HG02884 (cell line): Measurements from ENCODE around the gene YARS1.
A peak's percentile ranks its signal among the peaks of the same experiment; 100 is the strongest.
"Not testable (repeated sequence)": the region's sequence is repeated elsewhere in the genome, so short reads cannot be mapped to it uniquely, and the experiment has no call there.

Source experiments
- ATAC-seq: cut with Tn5 transposase; IDR thresholded peaks from one replicate; pipeline ENCODE4 v1.9.1; 2021; ENCODE audit warnings: mild to moderate bottlenecking, moderate library complexity; ENCODE audit not compliant: unreplicated experiment

The YARS1 gene

DNA sequence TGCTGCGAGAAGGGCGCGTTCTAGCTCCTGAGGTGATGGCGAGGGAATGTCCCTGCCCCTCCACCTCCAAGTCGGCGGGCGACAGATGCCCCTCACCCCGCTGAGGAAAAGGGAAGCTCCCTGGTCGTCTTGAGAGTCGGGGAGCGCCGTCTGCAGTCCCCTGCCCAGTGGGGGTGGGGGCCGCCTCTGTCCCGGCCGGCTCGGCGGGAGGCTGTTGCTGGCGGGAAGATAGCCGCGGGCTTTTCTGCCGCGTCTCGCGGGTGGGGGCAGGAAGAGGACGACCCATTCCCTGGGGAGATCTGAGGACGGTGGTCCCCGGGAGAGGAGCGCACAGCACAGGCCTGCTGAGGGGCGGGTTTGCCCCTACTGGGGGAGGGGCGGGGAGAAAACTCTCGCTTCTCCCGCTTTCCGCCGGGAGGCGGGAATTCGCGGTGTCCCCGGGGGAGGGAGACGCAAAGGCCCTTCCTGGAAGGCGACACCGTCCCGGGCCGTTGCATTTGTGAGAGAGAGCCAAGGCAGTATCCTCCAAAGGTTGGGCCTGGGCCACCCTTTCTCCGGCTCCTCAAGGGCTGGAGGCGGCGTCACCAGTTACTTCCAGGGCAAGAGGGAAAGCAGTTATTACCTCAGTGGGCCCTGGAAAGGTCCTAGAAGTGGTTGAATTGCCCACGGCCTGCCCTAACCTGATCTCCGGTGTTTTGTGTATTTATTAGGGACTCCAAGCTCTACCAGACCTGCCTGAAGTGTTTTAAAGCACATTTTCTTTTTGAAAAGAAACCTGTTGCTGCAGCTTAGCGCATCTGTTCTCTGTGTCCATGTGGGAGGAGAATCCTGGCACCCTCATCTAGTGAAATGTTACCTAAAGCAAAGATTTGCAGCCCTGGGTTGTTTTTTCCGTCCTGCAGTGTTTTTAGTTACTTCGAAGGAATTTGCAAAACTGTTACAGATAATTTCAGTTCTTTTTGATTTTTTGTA lies 943 bp upstream of the YARS1 start:
- no peak for ATAC-seq

DNA sequence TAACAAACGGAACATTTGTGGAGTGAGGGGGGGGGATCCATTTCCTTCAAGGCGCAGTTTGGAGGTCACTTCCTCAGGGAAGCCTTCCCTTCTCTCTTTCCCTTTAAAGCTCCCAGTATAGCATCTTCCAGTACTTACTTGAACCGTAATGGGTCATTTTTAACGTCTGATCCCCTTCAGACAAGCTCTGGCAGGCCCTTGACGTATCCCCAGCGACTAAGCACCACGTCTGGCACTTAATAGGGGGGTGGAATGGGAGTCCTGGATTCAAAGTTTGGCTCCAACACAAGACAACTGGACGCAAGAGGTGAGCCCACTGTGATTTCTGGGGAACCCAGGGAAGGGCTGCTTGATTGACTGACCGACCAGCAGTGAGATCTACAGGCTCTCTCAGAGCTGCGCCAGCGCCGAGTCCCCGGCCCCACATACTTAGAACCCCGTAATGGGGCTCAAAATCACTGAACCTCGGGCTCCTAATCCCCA lies 441 bp downstream of the YARS1 start:
- peak; percentile 9 for ATAC-seq

DNA sequence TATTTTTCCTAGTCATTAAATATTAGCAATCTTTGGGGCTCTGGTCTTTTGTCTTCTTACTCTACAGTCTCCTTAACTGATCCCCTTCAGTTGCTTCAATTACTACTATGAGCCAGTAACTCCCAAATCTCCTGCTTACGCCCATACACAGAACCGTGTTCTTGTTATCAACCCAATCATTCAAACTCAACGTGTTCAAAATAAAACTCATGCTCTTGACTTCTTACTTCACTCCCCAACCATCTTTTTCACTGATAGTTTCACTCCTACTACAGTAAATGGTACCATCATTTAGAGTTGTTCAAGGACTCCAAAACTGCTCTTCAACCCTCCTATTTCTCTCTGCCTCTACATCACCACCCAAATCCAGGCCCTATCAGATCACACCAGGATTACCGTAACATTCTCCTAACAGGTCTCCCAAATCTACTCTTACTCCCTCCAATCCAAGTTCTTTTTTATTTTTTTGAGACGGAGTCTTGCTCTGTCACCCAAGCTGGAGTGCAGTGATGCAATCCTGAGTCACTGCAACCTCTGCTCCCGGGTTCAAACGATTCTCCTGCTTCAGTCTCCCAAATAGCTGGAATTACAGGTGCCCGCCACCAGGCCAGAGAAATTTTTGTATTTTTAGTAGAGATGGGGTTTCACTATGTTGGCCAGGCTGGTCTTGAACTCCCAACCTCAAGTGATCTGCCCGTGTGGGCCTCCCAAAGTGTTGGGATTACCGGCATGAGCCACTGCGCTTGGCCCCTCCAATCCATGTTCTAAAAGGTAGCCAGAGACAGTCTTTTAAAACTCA lies 3.0 kb downstream of the YARS1 start:
- ATAC-seq: no peak

DNA sequence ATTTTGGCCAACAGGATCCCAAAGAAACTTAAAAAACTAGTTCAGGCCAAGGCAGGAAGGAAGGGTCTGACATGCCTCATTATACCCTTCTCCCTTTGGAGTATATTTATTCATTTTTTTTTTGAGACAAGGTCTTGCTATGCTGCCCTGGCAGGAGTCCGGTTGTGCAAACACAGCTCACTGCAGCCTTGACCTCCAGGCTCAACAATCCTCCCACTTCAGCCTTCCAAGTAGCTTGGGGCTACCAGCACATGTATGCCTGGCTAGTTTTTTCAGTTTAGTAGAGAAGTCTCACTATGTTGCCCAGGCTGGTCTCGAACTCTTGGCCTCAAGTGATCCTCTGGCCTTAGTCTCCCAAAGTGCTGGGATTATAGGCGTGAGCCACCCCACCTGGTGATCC lies 5.2 kb downstream of the YARS1 start:
- ATAC-seq: no peak

DNA sequence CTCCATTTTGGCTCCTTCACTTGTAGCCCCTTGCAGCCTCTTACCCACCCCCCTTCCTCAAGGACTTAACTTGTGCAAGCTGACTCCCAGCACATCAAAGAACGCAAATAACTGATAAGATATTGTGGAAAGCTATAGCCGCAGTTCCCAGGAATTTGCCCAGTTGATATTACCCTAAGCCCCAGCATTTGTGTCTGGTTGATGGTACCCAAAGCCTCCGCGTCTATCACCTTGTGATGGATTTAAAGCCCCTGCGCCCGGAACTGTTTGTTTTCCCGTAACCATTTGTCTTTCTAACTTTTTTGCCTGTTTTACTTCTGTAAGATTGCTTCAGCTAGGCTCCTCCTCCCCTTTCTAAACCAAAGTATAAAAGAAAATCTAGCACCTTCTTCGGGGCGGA lies 5.9 kb downstream of the YARS1 start:
- no peak for ATAC-seq

DNA sequence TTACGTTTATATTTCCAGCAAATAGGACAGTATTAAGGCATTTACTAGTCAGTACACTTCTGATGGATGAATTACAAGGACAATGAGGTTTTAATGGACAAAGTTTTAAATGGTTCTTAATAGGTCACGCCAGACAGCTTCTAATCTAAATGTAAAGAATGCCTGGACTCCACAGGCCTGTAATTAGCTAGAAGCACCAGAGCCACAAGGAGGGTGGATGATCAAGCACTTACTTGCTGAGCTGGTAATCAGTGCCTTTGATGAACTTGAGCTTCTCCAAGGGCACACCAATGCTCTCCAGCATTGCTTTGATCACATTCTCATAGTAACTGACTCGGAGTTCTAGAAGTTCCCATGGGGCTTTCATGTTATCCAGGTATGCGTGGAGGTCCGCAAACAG lies 6.8 kb downstream of the YARS1 start:
- ATAC-seq: no peak

GRCh38 chr1:32808580-32808979 lies 8.6 kb downstream of the YARS1 start:
- no peak for ATAC-seq

GRCh38 chr1:32806910-32807523 lies 10.1 kb downstream of the YARS1 start:
- no peak for ATAC-seq

DNA sequence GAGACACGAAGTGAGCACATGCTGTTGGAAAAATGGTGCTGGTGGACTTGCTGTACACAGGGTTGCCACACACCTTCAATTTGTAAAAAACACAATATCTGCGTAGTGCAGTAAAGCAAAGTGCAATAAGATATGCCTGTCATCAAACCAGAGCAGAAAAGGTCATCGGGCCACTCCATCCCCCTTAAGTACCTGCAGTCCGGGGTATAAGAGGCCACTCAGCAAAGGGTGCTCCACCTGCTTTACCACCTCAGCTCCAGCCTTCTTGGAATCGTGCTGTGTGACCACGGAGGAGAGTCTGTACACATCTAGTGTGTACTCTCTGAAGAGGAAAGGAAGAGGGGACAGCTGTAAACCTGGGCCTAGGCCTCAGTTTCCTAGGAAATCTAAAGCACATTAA lies 10.9 kb downstream of the YARS1 start:
- ATAC-seq: no peak

GRCh38 chr1:32804460-32804859 lies 12.7 kb downstream of the YARS1 start:
- not testable (repeated sequence) for ATAC-seq

DNA sequence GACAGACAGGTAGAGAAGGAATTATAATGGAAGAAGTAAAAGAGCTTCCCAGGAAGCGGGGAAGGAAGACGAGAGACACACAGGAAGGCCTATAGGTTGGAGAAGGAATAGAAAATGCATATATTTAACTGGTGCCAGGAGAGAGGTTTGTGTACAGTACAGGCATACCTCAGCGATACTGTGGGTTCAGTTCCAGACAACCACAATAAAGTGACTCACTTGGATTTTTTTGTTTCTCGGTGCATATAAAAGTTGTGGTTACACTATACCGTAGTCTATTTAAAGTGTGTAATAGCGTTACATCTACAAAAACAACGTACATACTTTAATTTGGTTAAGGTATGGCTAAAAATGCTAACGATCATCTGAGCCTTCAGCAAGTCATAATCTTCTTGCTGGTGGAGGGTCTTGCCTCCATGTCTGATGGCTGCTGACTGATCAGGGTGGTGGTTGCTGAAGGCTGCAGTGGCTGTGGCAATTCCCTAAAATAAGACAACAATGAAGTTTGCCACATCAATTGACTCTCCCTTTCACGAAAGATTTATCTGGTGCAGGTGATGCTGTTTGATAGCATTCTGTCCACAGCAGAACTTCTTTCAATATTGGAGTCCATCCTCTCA lies 16.0 kb downstream of the YARS1 start:
- no peak for ATAC-seq

DNA sequence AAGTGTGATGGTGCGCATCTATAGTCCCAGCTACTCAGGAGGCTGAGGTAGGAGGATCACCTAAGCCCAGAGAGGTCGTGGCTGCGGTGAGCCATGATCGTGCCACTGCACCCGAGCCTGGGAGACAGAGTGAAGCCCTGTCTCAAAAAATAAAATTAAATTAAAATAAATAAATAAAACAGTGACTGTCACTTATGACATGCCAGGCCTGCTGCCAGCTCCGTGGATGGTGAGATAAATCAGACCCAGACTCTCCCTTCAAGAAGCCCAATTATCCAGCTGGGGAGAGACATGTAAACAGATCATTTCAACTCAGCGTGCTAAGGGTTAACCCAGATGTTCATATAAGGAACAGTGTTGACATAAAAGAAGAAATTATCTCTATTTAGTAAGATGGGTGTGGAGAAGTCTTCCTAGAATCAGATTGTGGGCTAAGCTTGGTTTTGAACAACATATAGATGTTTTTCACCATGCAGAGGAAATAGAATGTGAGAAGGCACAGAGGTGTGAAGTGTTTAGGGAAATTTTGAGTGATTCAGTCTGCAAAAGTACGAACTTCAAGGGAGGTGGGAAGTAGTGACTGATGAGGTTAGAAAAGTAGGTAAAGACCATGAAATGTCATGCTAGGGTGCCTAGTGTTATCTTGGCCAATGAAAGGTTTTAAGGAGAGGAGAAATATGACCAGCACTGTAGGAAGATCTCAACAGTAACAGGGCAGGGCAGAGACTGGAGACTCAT lies 18.3 kb downstream of the YARS1 start:
- ATAC-seq: no peak

GRCh38 chr1:32798191-32798590 lies 19.0 kb downstream of the YARS1 start:
- ATAC-seq: no peak

DNA sequence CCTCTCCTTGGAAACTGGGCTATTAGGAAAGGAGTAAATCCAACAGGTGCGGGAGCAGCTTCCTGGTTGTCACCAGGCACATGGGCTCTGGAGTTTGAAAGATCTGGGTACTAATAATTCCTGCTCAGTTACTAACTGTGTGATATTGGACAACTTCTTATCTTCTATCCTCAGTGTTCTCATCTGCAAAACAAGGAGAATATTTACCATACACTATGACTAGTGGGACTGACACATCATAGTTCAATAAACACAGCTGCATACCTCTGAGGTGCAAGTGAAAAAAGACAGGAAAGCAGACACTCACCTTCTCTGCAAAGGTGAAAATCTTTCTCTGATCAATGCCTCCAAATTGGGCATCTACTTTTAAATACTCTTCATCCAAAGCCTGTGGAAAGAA lies 19.7 kb downstream of the YARS1 start:
- ATAC-seq: no peak

GRCh38 chr1:32795763-32796162 lies 21.4 kb downstream of the YARS1 start:
- not testable (repeated sequence) for ATAC-seq

GRCh38 chr1:32791881-32792280 lies 25.3 kb downstream of the YARS1 start:
- no peak for ATAC-seq

GRCh38 chr1:32789356-32789755 lies 27.8 kb downstream of the YARS1 start:
- ATAC-seq: not testable (repeated sequence)

- ATAC-seq: no peak
Measured at GRCh38 chr1:32786856-32787255, 30.3 kb downstream of the YARS1 start.

DNA sequence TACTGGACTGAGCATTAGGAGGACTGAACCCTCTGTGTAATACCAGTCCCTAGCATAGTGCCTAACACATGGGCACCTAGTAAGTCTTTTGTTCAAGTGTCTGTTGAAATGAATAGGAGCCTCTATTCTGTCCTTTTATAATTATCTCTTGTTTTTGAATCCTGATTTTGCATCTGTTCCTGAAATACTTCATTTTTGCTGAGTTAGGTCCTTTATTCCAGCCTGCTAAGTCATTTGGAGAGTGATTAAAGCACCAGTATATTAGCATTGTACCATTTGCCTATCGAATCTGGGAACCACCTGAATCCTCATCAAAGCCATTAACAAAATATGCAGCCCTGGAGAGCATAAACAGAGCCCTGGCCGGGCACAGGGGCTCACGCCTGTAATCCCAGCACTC lies 32.3 kb downstream of the YARS1 start:
- ATAC-seq: no peak

GRCh38 chr1:32783851-32784250 lies 33.3 kb downstream of the YARS1 start:
- ATAC-seq: no peak
